Heart left ventricle (tissue), 16 donors: ENCODE data around the gene MOV10. TPM values are rescaled to one million over a fixed set of nuclear protein-coding genes. Genes with fewer than 3 reads are reported as not detected.

Experiments used
- ATAC-seq, 4 donors: fragments of 200-7000 bp; cut with Tn5 transposase; one replicate each; pipeline ENCODE4 v1.9.1; 2020 to 2022; ENCODE audit warnings: moderate library complexity in 4 of 4, mild to moderate bottlenecking in 3 of 4, moderate number of reproducible peaks in 1 of 4
- DNase-seq, 5 donors: peaks; one replicate each; pipeline ENCODE4 v3.0.0-alpha.2; 2020
- H3K27ac ChIP-seq, 12 donors: fragments of 200-600 bp; sonication (generic) in 4 of 12; one replicate each; pipeline versions ENCODE4 v1.5.0 to v1.8.0; 2016 to 2022; ENCODE audit warnings: mild to moderate bottlenecking in 2 of 12
- H3K27me3 ChIP-seq, 9 donors: fragments of 200-600 bp; sonication (generic) in 2 of 9; one replicate each; pipeline versions ENCODE4 v1.5.1 to v1.8.0; 2016 to 2022; ENCODE audit warnings: mild to moderate bottlenecking in 3 of 9
- H3K36me3 ChIP-seq, 9 donors: fragments of 200-600 bp; sonication (generic) in 2 of 9; one replicate each; pipeline versions ENCODE4 v1.5.0 to v1.8.0; 2018 to 2022; ENCODE audit warnings: mild to moderate bottlenecking in 2 of 9
- H3K4me1 ChIP-seq, 12 donors: fragments of 200-600 bp; sonication (generic) in 4 of 12; one replicate each; pipeline versions ENCODE4 v1.5.0 to v1.8.0; 2016 to 2022; ENCODE audit warnings: mild to moderate bottlenecking in 3 of 12
- H3K4me3 ChIP-seq, 12 donors: fragments of 200-600 bp; sonication (generic) in 4 of 12; one replicate each; pipeline versions ENCODE4 v1.5.0 to v1.8.0; 2017 to 2022; ENCODE audit warnings: mild to moderate bottlenecking in 9 of 12, moderate library complexity in 4 of 12
- H3K9me3 ChIP-seq, 12 donors: fragments of 200-600 bp; sonication (generic) in 4 of 12; one replicate each; pipeline versions ENCODE4 v1.5.0 to v1.8.0; 2016 to 2022; ENCODE audit warnings: mild to moderate bottlenecking in 1 of 12
- CTCF ChIP-seq, 12 donors: fragments of 200-600 bp; sonication (generic) in 4 of 12; IDR thresholded peaks; one replicate each; pipeline versions ENCODE4 v1.5.0 to v1.8.0; 2018 to 2022; ENCODE audit warnings: antibody characterized with exemption in 12 of 12, mild to moderate bottlenecking in 5 of 12
- POLR2A ChIP-seq, 2 donors: fragments of 450-650 bp; IDR thresholded peaks; one replicate each; pipeline ENCODE4 v1.6.1; 2017; ENCODE audit warnings: antibody characterized with exemption in 2 of 2, mild to moderate bottlenecking in 2 of 2, moderate library complexity in 2 of 2
- WGBS, 4 donors: extraction: QIAGEN DNeasy Blood & Tissue Kit in 2 of 4; methylation state at CpG; one replicate each; pipeline versions ENCODE4 v1.1.5 to v1.1.7; 2013 to 2018; 5-methylcytosine and 5-hydroxymethylcytosine counted together
- intact Hi-C, 10 donors: fragments of 100-400 bp; cut with DNase I; formaldehyde crosslinking; loops; one replicate each; pipeline versions ENCODE4 v1.11.1 to v1.14.2; 2022
- polyA plus RNA-seq, 2 donors: library from polyadenylated mRNA; stranded (reverse); fragments of 200-250 nt; gene quantifications; one replicate each; pipeline ENCODE4 v1.2.3, GENCODE V29; 2013
- total RNA-seq, 9 donors: library from RNA; depleted of rRNA in 2 of 9; stranded (reverse); fragments of >200 nt in 2 of 9; fragmentation: NEBNext Ultra II Directional in 3 of 9; extraction: Animal tissue kit (Norgen Biotek cat#: 25700) in 3 of 9; gene quantifications; one replicate each; pipeline versions ENCODE4 v1.1.0 to v1.2.4, GENCODE V29; 2016 to 2023
- donor health status: ischemic (EF 13 %, LVEDD 7.1; RV severe dilation, severe dysfunction).
- donor health status: healthy with polysubstance abuse.
- donor health status: DM: no; HTN: yes; CAD: no.
- donor health status: DM: no; HTN: no; CAD: no.
- donor health status: ischemic (EF 25% LVEDD 6.9; RV normal size, moderate dysfunction).
- donor health status: ischemic (EF 25% LVEDD 5.7; RV mildly dilated, moderate dysfunction).
- donor health status: healthy.
- donor health status: DM: yes; HTN: yes; CAD: no.
- donor health status: ischemic (EF 35%, LVEDD 5.7; RV mildly dilated, moderate dysfunction).
- donor health status: nonischemic (EF 11% LVEDD 7.7; RV severe dilation, severe dysfunction).
- donor health status: DM: yes; HTN: yes; CAD: no.
- donor health status: PGD.
- donor health status: ischemic (EF 29% LVEDD 5.4; RV normal size, mild dysfunction).
- donor health status: nonischemic (EF 23%, LVEDD 6.1; RV moderate dilation, normal function).

The MOV10 gene
- total and polyA plus RNA-seq, 11 donors: 7.5 to 43.6 (median 13.3) TPM

DNA sequence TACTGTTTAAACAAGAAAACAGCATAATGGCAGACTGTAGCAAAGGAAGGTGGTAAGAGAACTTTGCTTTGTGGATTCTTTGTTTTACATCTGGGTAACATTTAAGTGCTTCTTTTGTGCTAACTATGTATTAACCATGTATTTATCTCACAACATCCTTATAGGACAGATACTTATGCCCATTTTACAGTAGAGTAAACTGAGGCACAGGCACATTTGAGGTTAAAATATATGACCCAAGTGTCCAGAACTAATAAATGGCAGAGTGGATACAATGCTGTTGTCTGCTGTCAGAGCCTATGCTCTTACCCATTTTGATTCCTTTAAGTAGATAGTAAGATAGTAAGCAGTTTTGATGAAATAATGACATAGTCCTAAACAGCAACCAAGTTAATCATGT is 47.6 kb upstream of the MOV10 start:
- DNase-seq (no peak), ATAC-seq (no peak)
- H3K27ac ChIP-seq: no peak overlapping the region
- TF ChIP-seq CTCF (IDR thresholded peaks at IDR 0.05): no peak
- no peak for TF ChIP-seq POLR2A (IDR thresholded peaks at IDR 0.05)
- H3K27me3 ChIP-seq: no peaks in the 10 kb centered on the region
- H3K4me3 ChIP-seq: no peak overlapping the region
- H3K36me3 ChIP-seq: peaks cover 0 to 39% (median 2%) of the 10 kb centered on the region in 9 donors
- H3K9me3 ChIP-seq: no peaks in the 10 kb centered on the region
- intact Hi-C loops: loop anchor here in 1 of 10 donors (10.0 kb wide), 1 partner anchor 48 kb away; the partner anchor contains the start of gene MOV10
- peaks cover 2 to 96% (median 48%) of the 10 kb centered on the region in 12 donors for H3K4me1 ChIP-seq

DNA sequence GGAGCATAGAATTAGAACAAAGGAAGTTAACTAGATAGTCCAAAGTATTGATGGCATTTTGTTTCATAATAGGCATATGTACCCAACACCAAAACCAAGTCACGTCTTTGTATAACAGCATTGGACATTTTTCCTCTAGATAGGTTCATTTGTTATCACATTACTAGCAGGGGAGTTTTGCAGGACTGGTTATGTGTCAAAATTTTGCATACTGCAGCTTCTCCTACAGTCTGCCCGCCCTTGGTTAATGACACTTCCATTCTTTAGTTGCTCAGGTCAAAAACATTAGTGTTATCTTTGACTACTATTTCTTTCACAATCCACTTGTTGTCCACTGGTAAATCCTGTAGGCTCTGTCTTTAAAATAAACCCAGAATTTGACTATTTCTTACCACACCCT is 45.9 kb upstream of the MOV10 start:
- no peak for DNase-seq
- no peaks in the 10 kb centered on the region for H3K9me3 ChIP-seq
- ATAC-seq: no peak
- no peak overlapping the region for H3K27ac ChIP-seq
- no peak overlapping the region for H3K4me3 ChIP-seq
- intact Hi-C loops: loop anchor here in 1 of 10 donors (10.0 kb wide), 1 partner anchor 46 kb away; the partner anchor contains the start of gene MOV10
- no peaks in the 10 kb centered on the region for H3K27me3 ChIP-seq
- 84 to 91% (median 88%) methylated on average over 2 of the region's 2 CpGs for WGBS, 4 donors
- TF ChIP-seq CTCF (IDR thresholded peaks at IDR 0.05) (no peak), POLR2A (IDR thresholded peaks at IDR 0.05) (no peak)
- peaks cover 0 to 40% (median 5%) of the 10 kb centered on the region in 9 donors for H3K36me3 ChIP-seq
- peaks cover 0 to 96% (median 38%) of the 10 kb centered on the region in 12 donors for H3K4me1 ChIP-seq

DNA sequence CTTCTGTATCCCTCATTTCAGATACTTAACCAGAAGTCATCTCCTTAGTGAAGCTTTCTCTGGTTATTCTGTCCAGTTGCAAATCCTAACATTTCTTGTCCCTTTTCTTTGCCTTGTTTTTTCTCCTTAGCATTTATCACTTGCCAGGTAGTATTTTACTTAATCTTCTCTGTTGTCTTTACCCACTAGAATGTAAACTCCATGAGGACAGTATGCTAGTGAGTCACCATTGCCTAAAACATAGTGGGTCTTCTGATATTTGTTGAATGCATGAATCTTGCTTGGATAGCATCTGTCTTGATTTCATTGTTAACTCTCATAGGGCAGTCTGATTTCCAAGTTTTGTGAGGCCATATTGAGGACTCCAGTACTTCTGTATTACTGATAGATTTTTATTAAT is 45.2 kb upstream of the MOV10 start:
- Histone ChIP-seq H3K36me3 (peaks cover 0 to 44% (median 5%) of the 10 kb centered on the region in 9 donors), H3K27ac (peak overlapping the region in 1 of 12 donors; percentile 1), H3K27me3 (no peaks in the 10 kb centered on the region), H3K4me3 (no peak overlapping the region), H3K4me1 (peaks cover 0 to 96% (median 36%) of the 10 kb centered on the region in 12 donors), H3K9me3 (no peaks in the 10 kb centered on the region)
- intact Hi-C loops: loop anchor here in 1 of 10 donors (10.0 kb wide), 1 partner anchor 46 kb away; the partner anchor contains the start of gene MOV10
- ATAC-seq (no peak), DNase-seq (no peak)
- TF ChIP-seq POLR2A (IDR thresholded peaks at IDR 0.05): no peak
- TF ChIP-seq CTCF (IDR thresholded peaks at IDR 0.05): no peak

- TF ChIP-seq CTCF (IDR thresholded peaks at IDR 0.05) (no peak), POLR2A (IDR thresholded peaks at IDR 0.05) (no peak)
- peaks cover 5 to 94% (median 29%) of the 10 kb centered on the region in 12 donors for H3K4me1 ChIP-seq
- H3K36me3 ChIP-seq: peaks cover 0 to 36% (median 5%) of the 10 kb centered on the region in 9 donors
- 88 to 96% (median 90%) methylated on average over 2 of the region's 2 CpGs for WGBS, 4 donors
- H3K4me3 ChIP-seq: no peak overlapping the region
- H3K27me3 ChIP-seq: no peaks in the 10 kb centered on the region
- DNase-seq: no peak
- H3K9me3 ChIP-seq: no peaks in the 10 kb centered on the region
- ATAC-seq: no peak
- H3K27ac ChIP-seq: no peak overlapping the region
- intact Hi-C loops: loop anchor here in 1 of 10 donors (5.0 kb wide), 1 partner anchor 39 kb away; the partner anchor contains the start of gene MOV10
These were observed 40.8 kb upstream of the MOV10 start for GRCh38 chr1:112633628-112634027.
